IPS-20b (cell line): ENCODE data around the gene SBDS.
"Not testable (repeated sequence)": the region's sequence is repeated elsewhere in the genome, so short reads cannot be mapped to it uniquely, and the experiment has no call there.

Experiments
- H3K27ac ChIP-seq: one replicate; pipeline ENCODE4 v1.5.1; 2013; ENCODE audit warnings: low read length
- H3K27me3 ChIP-seq: 2 replicates; pipeline ENCODE4 v1.6.1; 2013; ENCODE audit warnings: mild to moderate bottlenecking, low read length, inconsistent platforms; ENCODE audit not compliant: insufficient read depth
- H3K36me3 ChIP-seq: 2 replicates; pipeline ENCODE4 v1.6.1; 2013; ENCODE audit warnings: low read depth, mild to moderate bottlenecking, inconsistent platforms, low read length, moderate library complexity; ENCODE audit not compliant: insufficient read depth
- H3K4me1 ChIP-seq: 2 replicates; pipeline ENCODE4 v1.6.1; 2013; ENCODE audit warnings: mild to moderate bottlenecking, control low read depth, inconsistent platforms, low read length, moderate library complexity; ENCODE audit not compliant: insufficient read depth
- H3K4me3 ChIP-seq: 2 replicates; pipeline ENCODE4 v1.5.1; 2013; ENCODE audit warnings: mild to moderate bottlenecking, low read length, inconsistent platforms
- H3K9ac ChIP-seq: 2 replicates; pipeline ENCODE4 v1.6.1; 2013; ENCODE audit warnings: low read depth, mild to moderate bottlenecking, inconsistent platforms, low read length, moderate library complexity
- H3K9me3 ChIP-seq: 2 replicates; pipeline ENCODE4 v1.6.1; 2013; ENCODE audit warnings: mild to moderate bottlenecking, low read depth, low read length, inconsistent platforms; ENCODE audit not compliant: insufficient read depth

The SBDS gene

GRCh38 chr7:67018940-67019339 lies 23.6 kb upstream of the SBDS start:
- H3K4me3 ChIP-seq = no peak overlapping the region
- H3K9me3 ChIP-seq = no peaks in the 10 kb centered on the region
- H3K9ac ChIP-seq = no peak overlapping the region
- H3K27ac ChIP-seq = no peak overlapping the region
- H3K4me1 ChIP-seq = no peaks in the 10 kb centered on the region
- peaks cover 56% of the 10 kb centered on the region for H3K36me3 ChIP-seq
- H3K27me3 ChIP-seq = no peaks in the 10 kb centered on the region

GRCh38 chr7:67017971-67018370 lies 22.6 kb upstream of the SBDS start:
- H3K27me3 ChIP-seq, H3K4me3 ChIP-seq, H3K9me3 ChIP-seq, H3K27ac ChIP-seq, H3K9ac ChIP-seq, H3K4me1 ChIP-seq: not testable (repeated sequence)
- peaks cover 60% of the 10 kb centered on the region for H3K36me3 ChIP-seq

- not testable (repeated sequence) for H3K9ac ChIP-seq, H3K9me3 ChIP-seq, H3K27me3 ChIP-seq, H3K4me3 ChIP-seq, H3K27ac ChIP-seq, H3K4me1 ChIP-seq
- H3K36me3 ChIP-seq = peaks cover 38% of the 10 kb centered on the region
Measured at GRCh38 chr7:67014076-67014622, 18.8 kb upstream of the SBDS start.

- H3K27me3 ChIP-seq, H3K9me3 ChIP-seq: not testable (repeated sequence)
Measured at GRCh38 chr7:67009677-67010076, 14.3 kb upstream of the SBDS start.

GRCh38 chr7:67008260-67008659 lies 12.9 kb upstream of the SBDS start:
- peaks cover 22% of the 10 kb centered on the region; the same call in 1 of the 2 replicates for H3K36me3 ChIP-seq
- H3K9ac ChIP-seq = no peak overlapping the region
- H3K9me3 ChIP-seq = no peaks in the 10 kb centered on the region
- no peaks in the 10 kb centered on the region for H3K27me3 ChIP-seq
- H3K4me1 ChIP-seq = no peaks in the 10 kb centered on the region
- no peak overlapping the region for H3K4me3 ChIP-seq
- H3K27ac ChIP-seq = no peak overlapping the region

More at GRCh38 chr7:67009677-67010076, 14.3 kb upstream of the SBDS start:
- H3K27ac ChIP-seq, H3K9ac ChIP-seq, H3K4me3 ChIP-seq, H3K4me1 ChIP-seq: not testable (repeated sequence)
- H3K36me3 ChIP-seq = peaks cover 32% of the 10 kb centered on the region

GRCh38 chr7:67006965-67007364 lies 11.6 kb upstream of the SBDS start:
- Histone ChIP-seq H3K9me3 (no peaks in the 10 kb centered on the region), H3K4me1 (no peaks in the 10 kb centered on the region), H3K36me3 (peaks cover 21% of the 10 kb centered on the region; the same call in 1 of the 2 replicates), H3K9ac (no peak overlapping the region), H3K27ac (no peak overlapping the region), H3K27me3 (no peaks in the 10 kb centered on the region), H3K4me3 (no peak overlapping the region)

GRCh38 chr7:67004145-67004544 lies 8.8 kb upstream of the SBDS start:
- H3K4me3 ChIP-seq, H3K27me3 ChIP-seq, H3K9me3 ChIP-seq, H3K4me1 ChIP-seq, H3K27ac ChIP-seq, H3K9ac ChIP-seq: not testable (repeated sequence)
- peaks cover 13% of the 10 kb centered on the region; the same call in 1 of the 2 replicates for H3K36me3 ChIP-seq

GRCh38 chr7:67000601-67001258 lies 5.3 kb upstream of the SBDS start:
- H3K4me1 ChIP-seq, H3K9ac ChIP-seq, H3K4me3 ChIP-seq, H3K9me3 ChIP-seq, H3K27ac ChIP-seq, H3K27me3 ChIP-seq: not testable (repeated sequence)
- peaks cover 11% of the 10 kb centered on the region; the same call in 1 of the 2 replicates for H3K36me3 ChIP-seq

- not testable (repeated sequence) for H3K9me3 ChIP-seq, H3K4me1 ChIP-seq, H3K27me3 ChIP-seq
- Histone ChIP-seq H3K4me3 (peak within 1 kb of the TSS; percentile 97), H3K27ac (peak within 1 kb of the TSS; percentile 37), H3K36me3 (peaks cover 24% of the 10 kb centered on the region), H3K9ac (peak within 1 kb of the TSS; percentile 92)
Measured at GRCh38 chr7:66996444-66997191, 1.2 kb upstream of the SBDS start, which contains the start of gene TYW1. Gene TYW1, plus strand, starts transcription at chr7:66996833. Its CDS starts 146 bp downstream, at chr7:66996979.

GRCh38 chr7:66994691-66995049 lies 716 bp downstream of the SBDS start:
- peak overlapping the region; percentile 80; the same call in 1 of the 2 replicates for H3K9ac ChIP-seq

GRCh38 chr7:66994051-66994450 lies 1.3 kb downstream of the SBDS start:
- H3K4me1 ChIP-seq, H3K9me3 ChIP-seq, H3K9ac ChIP-seq, H3K27me3 ChIP-seq, H3K27ac ChIP-seq, H3K4me3 ChIP-seq: not testable (repeated sequence)
- H3K36me3 ChIP-seq = peaks cover 22% of the 10 kb centered on the region

More at GRCh38 chr7:66994691-66995049, 716 bp downstream of the SBDS start:
- H3K9me3 ChIP-seq, H3K27ac ChIP-seq, H3K4me1 ChIP-seq, H3K27me3 ChIP-seq: not testable (repeated sequence)
- Histone ChIP-seq H3K4me3 (peak overlapping the region; percentile 90), H3K36me3 (peaks cover 25% of the 10 kb centered on the region)

GRCh38 chr7:66989552-66989951 lies 5.8 kb downstream of the SBDS start:
- not testable (repeated sequence) for H3K4me3 ChIP-seq, H3K27me3 ChIP-seq, H3K4me1 ChIP-seq, H3K9me3 ChIP-seq, H3K9ac ChIP-seq, H3K27ac ChIP-seq
- H3K36me3 ChIP-seq = peaks cover 27% of the 10 kb centered on the region
